ENCODE data around the gene ARID2. TPM values are rescaled to one million over a fixed set of nuclear protein-coding genes. Genes with fewer than 3 reads are reported as not detected.

The ARID2 gene

Small RNA genes within 50 kb of the gene (small RNA-seq; reads per million reads assigned to genes)
- gene RN7SL246P (ENCODE audit: low read depth): not detected

Measured in mesenchymal stem cell (in vitro differentiated cells and primary cell).